DOHH2 (cell line): ENCODE data around the gene NCKAP5.

Experiments
- H3F3A ChIP-seq: fragments of 200-600 bp; sonication (generic), shearing (Covaris generic); 2 replicates; pipeline ENCODE4 v1.6.0; 2016; ENCODE audit warnings: antibody characterized with exemption, mild to moderate bottlenecking; ENCODE audit not compliant: control insufficient read depth, insufficient read depth
- H3K27ac ChIP-seq: fragments of 200-600 bp; sonication (generic); 2 replicates; pipeline ENCODE4 v1.5.1; 2014; ENCODE audit warnings: low read depth, mild to moderate bottlenecking, low read length, moderate library complexity
- H3K27me3 ChIP-seq: fragments of 200-600 bp; sonication (generic); 2 replicates; pipeline ENCODE4 v1.6.1; 2014; ENCODE audit warnings: mild to moderate bottlenecking, low read length, mixed read lengths; ENCODE audit not compliant: control insufficient read depth
- H3K36me3 ChIP-seq: fragments of 200-600 bp; sonication (generic); 2 replicates; pipeline ENCODE4 v1.6.1; 2014; ENCODE audit warnings: mild to moderate bottlenecking, low read length, moderate library complexity, mixed read lengths; ENCODE audit not compliant: control insufficient read depth
- H3K4me1 ChIP-seq: fragments of 200-600 bp; sonication (generic); 2 replicates; pipeline ENCODE4 v1.6.1; 2014; ENCODE audit warnings: mild to moderate bottlenecking, low read length, mixed read lengths; ENCODE audit not compliant: control insufficient read depth
- H3K4me2 ChIP-seq: fragments of 200-600 bp; sonication (generic); 2 replicates; pipeline ENCODE4 v1.6.0; 2014; ENCODE audit warnings: mild to moderate bottlenecking, low read length, moderate library complexity
- H3K4me3 ChIP-seq: fragments of 200-600 bp; sonication (generic); 2 replicates; pipeline ENCODE4 v1.5.1; 2014; ENCODE audit warnings: mild to moderate bottlenecking, low read length, mixed read lengths
- H3K79me2 ChIP-seq: fragments of 200-600 bp; sonication (generic); 2 replicates; pipeline ENCODE4 v1.6.1; 2014; ENCODE audit warnings: mild to moderate bottlenecking, low read length, mixed read lengths; ENCODE audit not compliant: control insufficient read depth
- H3K9me2 ChIP-seq: fragments of 200-600 bp; sonication (generic); replicated peaks from 2 replicates; pipeline ENCODE4 v1.6.1; 2014; ENCODE audit warnings: mild to moderate bottlenecking, low read length, mixed read lengths; ENCODE audit not compliant: control insufficient read depth
- H3K9me3 ChIP-seq: fragments of 200-600 bp; sonication (generic); 2 replicates; pipeline ENCODE4 v1.6.1; 2014; ENCODE audit warnings: antibody characterized with exemption, low read length, mixed read lengths; ENCODE audit not compliant: control insufficient read depth, insufficient read depth
- H4K20me1 ChIP-seq: fragments of 200-600 bp; sonication (generic); 2 replicates; pipeline ENCODE4 v1.6.0; 2014; ENCODE audit warnings: low read depth, mild to moderate bottlenecking, antibody characterized with exemption, low read length, moderate library complexity; ENCODE audit not compliant: control insufficient read depth, insufficient read depth
- EZH2phosphoT487 ChIP-seq: fragments of 200-600 bp; sonication (generic); IDR thresholded peaks from 2 replicates; pipeline ENCODE4 v1.6.1; 2017; ENCODE audit warnings: borderline replicate concordance, mild to moderate bottlenecking, antibody characterized with exemption, low read length, moderate library complexity, mixed read lengths
- TF ChIP-seq, protein P1 (sequence below): fragments of 200-600 bp; sonication (generic); IDR thresholded peaks from one replicate; pipeline ENCODE4 v1.5.1; 2014; ENCODE audit warnings: antibody characterized with exemption, mild to moderate bottlenecking, low read depth, low read length; ENCODE audit not compliant: poor library complexity, severe bottlenecking

NCKAP5 gene

DNA sequence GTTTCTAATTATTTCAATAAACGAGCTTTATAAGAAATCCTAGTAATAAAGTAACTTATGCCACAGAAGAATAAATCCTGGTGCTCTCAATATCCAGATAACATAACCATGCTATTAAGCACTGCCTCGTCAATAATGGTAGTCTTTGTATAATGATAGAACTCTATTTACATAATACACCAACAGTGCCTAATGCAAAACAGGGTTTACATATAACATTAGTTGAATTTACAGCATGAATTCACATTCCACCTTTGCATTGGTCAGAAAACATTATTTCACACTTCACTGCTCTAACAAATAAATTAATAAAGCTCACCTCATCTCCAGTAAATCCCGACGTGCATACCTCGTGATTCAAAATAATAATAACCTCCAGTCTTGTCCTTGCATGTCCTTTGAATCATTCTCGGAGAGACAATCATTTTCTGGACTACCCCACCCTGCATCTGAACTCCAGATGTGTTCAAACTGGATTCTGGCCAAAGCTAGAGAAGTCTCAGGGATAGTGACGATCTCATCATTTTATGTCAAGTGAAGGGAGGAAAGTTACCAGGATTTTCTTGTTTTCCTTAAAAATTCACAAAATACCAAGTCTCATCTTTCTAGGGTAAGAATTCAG lies 189.2 kb downstream of the NCKAP5 start:
- no peaks in the 10 kb centered on the region for H3K4me1 ChIP-seq
- no peaks in the 10 kb centered on the region for H3K27me3 ChIP-seq
- no peaks in the 10 kb centered on the region for H3K36me3 ChIP-seq
- TF ChIP-seq, protein P1, sequence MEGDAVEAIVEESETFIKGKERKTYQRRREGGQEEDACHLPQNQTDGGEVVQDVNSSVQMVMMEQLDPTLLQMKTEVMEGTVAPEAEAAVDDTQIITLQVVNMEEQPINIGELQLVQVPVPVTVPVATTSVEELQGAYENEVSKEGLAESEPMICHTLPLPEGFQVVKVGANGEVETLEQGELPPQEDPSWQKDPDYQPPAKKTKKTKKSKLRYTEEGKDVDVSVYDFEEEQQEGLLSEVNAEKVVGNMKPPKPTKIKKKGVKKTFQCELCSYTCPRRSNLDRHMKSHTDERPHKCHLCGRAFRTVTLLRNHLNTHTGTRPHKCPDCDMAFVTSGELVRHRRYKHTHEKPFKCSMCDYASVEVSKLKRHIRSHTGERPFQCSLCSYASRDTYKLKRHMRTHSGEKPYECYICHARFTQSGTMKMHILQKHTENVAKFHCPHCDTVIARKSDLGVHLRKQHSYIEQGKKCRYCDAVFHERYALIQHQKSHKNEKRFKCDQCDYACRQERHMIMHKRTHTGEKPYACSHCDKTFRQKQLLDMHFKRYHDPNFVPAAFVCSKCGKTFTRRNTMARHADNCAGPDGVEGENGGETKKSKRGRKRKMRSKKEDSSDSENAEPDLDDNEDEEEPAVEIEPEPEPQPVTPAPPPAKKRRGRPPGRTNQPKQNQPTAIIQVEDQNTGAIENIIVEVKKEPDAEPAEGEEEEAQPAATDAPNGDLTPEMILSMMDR = no peak
- TF ChIP-seq EZH2phosphoT487 = no peak
- H3K4me3 ChIP-seq = no peak overlapping the region
- H3K27ac ChIP-seq = no peak overlapping the region
- H3K9me2 ChIP-seq = no peaks in the 10 kb centered on the region
- no peak overlapping the region for H3K4me2 ChIP-seq
- no peaks in the 10 kb centered on the region for H3K9me3 ChIP-seq
- H4K20me1 ChIP-seq = no peaks in the 10 kb centered on the region
- no peaks in the 10 kb centered on the region for H3F3A ChIP-seq
- no peaks in the 10 kb centered on the region for H3K79me2 ChIP-seq

DNA sequence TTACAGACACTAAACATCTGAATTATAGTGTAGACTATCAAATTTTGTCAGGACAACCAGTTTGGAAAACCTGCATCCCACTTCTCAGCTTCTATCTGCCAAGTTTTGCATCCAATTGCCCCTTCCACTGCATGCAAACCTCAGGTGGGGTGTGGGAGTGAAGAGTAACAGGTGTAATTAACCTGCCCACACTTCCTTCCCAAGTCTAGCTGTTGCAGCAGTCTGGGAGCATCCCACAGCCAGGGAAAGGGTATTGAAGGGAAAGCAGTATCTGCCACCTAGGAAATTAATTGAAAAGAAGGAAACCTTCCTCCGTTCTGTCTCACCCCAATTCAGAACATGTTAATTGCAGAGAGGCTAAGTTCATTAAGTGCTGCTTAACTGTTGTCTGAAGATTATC lies 189.9 kb downstream of the NCKAP5 start:
- Histone ChIP-seq H3F3A (no peaks in the 10 kb centered on the region), H3K9me3 (no peaks in the 10 kb centered on the region), H3K9me2 (no peaks in the 10 kb centered on the region), H3K4me1 (no peaks in the 10 kb centered on the region), H3K4me2 (no peak overlapping the region), H3K79me2 (no peaks in the 10 kb centered on the region), H4K20me1 (no peaks in the 10 kb centered on the region), H3K4me3 (no peak overlapping the region), H3K27me3 (no peaks in the 10 kb centered on the region), H3K36me3 (no peaks in the 10 kb centered on the region), H3K27ac (no peak overlapping the region)
- no peak for TF ChIP-seq EZH2phosphoT487
- TF ChIP-seq, protein P1 = no peak

DNA sequence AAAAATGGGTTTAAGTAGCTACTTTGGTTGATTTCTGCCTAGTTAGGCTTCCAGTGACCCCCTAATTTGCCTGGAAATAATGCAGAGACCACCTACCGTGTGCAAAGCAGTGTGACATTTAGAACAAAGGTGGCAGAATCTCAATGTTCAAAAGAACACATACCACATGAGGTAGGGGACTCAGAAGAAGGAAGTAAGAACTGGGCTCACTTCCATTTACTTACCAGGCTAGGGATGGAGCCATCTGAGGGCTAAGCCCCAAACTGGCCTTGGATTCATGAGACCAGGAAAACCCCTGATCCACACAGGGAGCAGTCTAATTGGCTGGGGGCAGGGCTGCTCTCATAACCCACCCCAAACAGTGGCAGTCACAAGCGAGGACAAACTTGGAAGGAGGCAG lies 190.7 kb downstream of the NCKAP5 start:
- no peak overlapping the region for H3K4me2 ChIP-seq
- no peak for TF ChIP-seq EZH2phosphoT487
- TF ChIP-seq, protein P1 = no peak

More for the DNA sequence above, 190.7 kb downstream of the NCKAP5 start:
- Histone ChIP-seq H3K27me3 (no peaks in the 10 kb centered on the region), H3K4me3 (no peak overlapping the region), H4K20me1 (no peaks in the 10 kb centered on the region), H3F3A (no peaks in the 10 kb centered on the region), H3K79me2 (no peaks in the 10 kb centered on the region), H3K9me3 (no peaks in the 10 kb centered on the region), H3K4me1 (no peaks in the 10 kb centered on the region), H3K9me2 (no peaks in the 10 kb centered on the region), H3K36me3 (no peaks in the 10 kb centered on the region), H3K27ac (no peak overlapping the region)
